Measurements from ENCODE around the gene LRP4.

The LRP4 gene

GRCh38 chr11:46892109-46892508 lies 26.2 kb downstream of the LRP4 start:
- TF ChIP-seq CTCF (IDR thresholded peaks at IDR 0.05; ENCODE audit: extremely low read depth, missing control alignments), result no peak
- DNase-seq (ENCODE audit: low spot score), result no peak

DNA sequence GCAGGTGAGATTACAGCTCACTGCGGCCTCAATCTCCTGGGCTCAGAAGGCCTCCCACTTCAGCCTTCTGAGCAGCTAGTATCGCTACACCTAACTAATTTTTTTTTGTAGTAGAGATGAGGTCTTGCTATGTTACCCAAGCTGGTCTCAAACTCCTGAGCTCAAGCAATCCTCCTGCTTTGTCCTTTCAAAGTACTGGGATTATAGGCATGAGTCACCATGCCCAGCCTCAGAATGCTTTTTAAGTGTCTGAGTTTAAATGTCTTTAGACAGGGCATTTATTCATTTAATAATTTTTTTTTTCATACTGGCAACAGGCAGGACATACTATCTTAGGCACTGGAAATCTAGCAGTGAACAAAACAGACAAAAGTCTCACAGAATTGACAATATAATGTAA lies 27.7 kb downstream of the LRP4 start:
- no peak for DNase-seq (ENCODE audit: low spot score)
- no peak for TF ChIP-seq CTCF (IDR thresholded peaks at IDR 0.05; ENCODE audit: extremely low read depth, missing control alignments)

DNA sequence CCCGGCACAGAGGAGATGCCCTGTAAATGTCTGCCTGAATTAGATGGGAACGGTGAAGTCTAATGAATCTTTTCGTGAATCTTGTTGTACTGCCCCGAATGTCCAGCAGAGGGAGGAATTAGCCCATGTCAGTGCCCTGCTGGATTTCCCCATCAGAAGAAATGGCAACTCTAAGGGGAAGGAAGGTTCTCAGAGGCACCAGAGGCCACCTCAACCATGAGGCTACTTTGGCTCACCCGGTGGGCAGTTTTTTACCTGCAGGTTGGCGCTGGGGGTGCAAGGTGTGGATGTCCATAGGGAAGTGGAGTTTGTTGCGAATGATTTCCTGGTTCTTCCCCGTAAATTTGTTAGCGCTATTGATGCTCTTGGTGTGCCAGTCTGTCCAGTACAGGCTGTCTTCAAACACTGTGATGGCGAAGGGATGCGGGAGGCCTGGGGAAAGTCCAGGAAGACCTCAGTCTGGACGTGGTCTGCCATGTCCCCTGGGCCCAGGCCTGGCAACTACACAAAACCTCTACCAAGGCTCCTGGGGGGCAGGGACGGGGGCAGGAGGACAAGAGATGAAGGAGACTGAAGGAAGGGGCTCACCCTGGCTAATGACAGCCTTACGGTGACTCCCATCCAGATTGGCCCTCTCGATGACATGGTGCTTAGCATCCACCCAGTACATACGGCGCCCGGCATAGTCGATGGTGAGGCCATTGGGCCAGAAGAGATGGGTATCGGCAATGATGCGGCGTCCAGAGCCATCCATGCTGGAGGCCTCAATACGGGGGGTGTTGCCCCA lies 28.5 kb downstream of the LRP4 start:
- peak; percentile 83 for DNase-seq (ENCODE audit: low spot score)
- TF ChIP-seq CTCF (IDR thresholded peaks at IDR 0.05; ENCODE audit: extremely low read depth, missing control alignments), result peak; percentile 73

GRCh38 chr11:46889251-46889650 lies 29.1 kb downstream of the LRP4 start:
- no peak for TF ChIP-seq CTCF (IDR thresholded peaks at IDR 0.05; ENCODE audit: extremely low read depth, missing control alignments)
- DNase-seq (ENCODE audit: low spot score), result no peak

DNA sequence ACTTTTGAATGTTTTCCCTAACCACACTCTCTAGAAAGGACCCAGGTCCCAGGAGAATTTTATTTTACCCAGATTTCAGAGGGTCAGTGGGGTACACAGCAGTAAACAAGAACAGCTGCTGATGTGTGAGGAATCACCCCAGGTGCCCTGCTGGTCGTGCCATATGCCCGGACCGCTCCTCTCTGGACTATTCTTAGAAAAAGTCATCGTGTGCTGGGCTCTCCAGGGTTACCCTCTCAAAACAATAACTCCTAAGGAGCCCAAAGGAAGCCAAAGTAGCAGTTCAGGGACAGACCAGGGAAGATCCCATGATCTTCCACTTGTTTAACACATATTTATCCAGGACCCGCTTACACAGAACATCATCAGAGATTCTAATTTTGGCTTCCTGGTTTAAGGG lies 29.7 kb downstream of the LRP4 start:
- TF ChIP-seq CTCF (IDR thresholded peaks at IDR 0.05; ENCODE audit: extremely low read depth, missing control alignments), result no peak

DNA sequence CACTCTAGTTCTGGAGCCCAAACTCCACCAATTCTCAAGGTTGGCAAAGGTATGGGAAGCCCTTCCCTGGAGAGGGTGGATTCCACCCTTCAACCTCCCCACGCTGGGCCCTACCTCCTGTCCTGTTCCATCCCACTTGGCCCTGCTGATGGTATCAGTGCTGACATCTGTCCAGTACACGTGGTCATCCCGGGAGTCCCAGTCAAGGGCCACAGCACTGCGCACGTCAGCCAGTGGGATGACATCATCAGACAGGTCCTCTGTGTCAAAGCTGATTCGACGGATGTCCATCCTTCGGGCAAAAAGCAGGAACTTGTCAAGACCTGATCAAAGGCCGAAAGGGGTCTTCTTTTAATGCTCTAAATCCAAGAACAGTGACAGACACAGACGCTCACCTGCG lies 32.1 kb downstream of the LRP4 start:
- no peak for DNase-seq (ENCODE audit: low spot score)
- TF ChIP-seq CTCF (IDR thresholded peaks at IDR 0.05; ENCODE audit: extremely low read depth, missing control alignments), result no peak

More for the DNA sequence above, 29.7 kb downstream of the LRP4 start:
- no peak for DNase-seq (ENCODE audit: low spot score)

- no peak for TF ChIP-seq CTCF (IDR thresholded peaks at IDR 0.05; ENCODE audit: extremely low read depth, missing control alignments)
- no peak for DNase-seq (ENCODE audit: low spot score)
Observed at GRCh38 chr11:46879056-46879585, 39.2 kb downstream of the LRP4 start.

Data from GM20000 (cell line).